Calu3 (cell line): ENCODE data around the gene DSC1. TPM values are rescaled to one million over a fixed set of nuclear protein-coding genes. Genes with fewer than 3 reads are reported as not detected.
A peak's percentile ranks its signal among the peaks of the same experiment; 100 is the strongest.

ENCODE experiments used
- BruUV-seq: library from RNA; stranded (reverse); fragments of 400-500 nt; replicated peaks from 2 replicates; lab custom pipeline; 2021; lab: Mats Ljungman, UMichigan
- CTCF ChIA-PET: fragments of 300-600 bp; sonication (Branson Sonifier 250); formaldehyde crosslinking; loops from one replicate; lab custom pipeline; 2022; ENCODE audit warnings: antibody characterized with exemption; lab: Charles Lee
- DNase-seq: peaks from one replicate; pipeline ENCODE4 v3.0.0; 2022
- H3K27ac Mint-ChIP-seq: one replicate; pipeline ENCODE4 v1.8.0; 2022; ENCODE audit warnings: mixed read lengths; ENCODE audit not compliant: unreplicated experiment
- H3K27me3 Mint-ChIP-seq: one replicate; pipeline ENCODE4 v1.8.0; 2022; ENCODE audit warnings: mixed read lengths; ENCODE audit not compliant: unreplicated experiment
- H3K36me3 Mint-ChIP-seq: one replicate; pipeline ENCODE4 v1.8.0; 2022; ENCODE audit warnings: mild to moderate bottlenecking, moderate library complexity, mixed read lengths; ENCODE audit not compliant: insufficient read depth, unreplicated experiment
- H3K4me1 Mint-ChIP-seq: one replicate; pipeline ENCODE4 v1.8.0; 2022; ENCODE audit warnings: mild to moderate bottlenecking, low read depth, mixed read lengths; ENCODE audit not compliant: unreplicated experiment
- H3K4me3 Mint-ChIP-seq: one replicate; pipeline ENCODE4 v1.8.0; 2022; ENCODE audit warnings: mild to moderate bottlenecking, low read depth, moderate library complexity, mixed read lengths; ENCODE audit not compliant: unreplicated experiment
- H3K9me3 Mint-ChIP-seq: one replicate; pipeline ENCODE4 v1.8.0; 2022; ENCODE audit warnings: low read depth, mixed read lengths; ENCODE audit not compliant: unreplicated experiment
- intact Hi-C: fragments of 100-400 bp; cut with micrococcal nuclease; formaldehyde crosslinking; loops from one replicate; pipeline ENCODE4 v1.10.0; 2022; ENCODE audit not compliant: unreplicated experiment
- total RNA-seq: library from RNA; stranded (reverse); gene quantifications from 2 replicates; pipeline ENCODE4 v1.2.3, GENCODE V29; 2022
- TF ChIP-seq, protein P1 (sequence below): fragments of 200-600 bp; IDR thresholded peaks from one replicate; pipeline ENCODE4 v1.8.0; 2022; ENCODE audit warnings: antibody characterized with exemption; ENCODE audit not compliant: unreplicated experiment

DSC1 gene
- total RNA-seq, 1 experiment from 2014 or later, result not detected

DNA sequence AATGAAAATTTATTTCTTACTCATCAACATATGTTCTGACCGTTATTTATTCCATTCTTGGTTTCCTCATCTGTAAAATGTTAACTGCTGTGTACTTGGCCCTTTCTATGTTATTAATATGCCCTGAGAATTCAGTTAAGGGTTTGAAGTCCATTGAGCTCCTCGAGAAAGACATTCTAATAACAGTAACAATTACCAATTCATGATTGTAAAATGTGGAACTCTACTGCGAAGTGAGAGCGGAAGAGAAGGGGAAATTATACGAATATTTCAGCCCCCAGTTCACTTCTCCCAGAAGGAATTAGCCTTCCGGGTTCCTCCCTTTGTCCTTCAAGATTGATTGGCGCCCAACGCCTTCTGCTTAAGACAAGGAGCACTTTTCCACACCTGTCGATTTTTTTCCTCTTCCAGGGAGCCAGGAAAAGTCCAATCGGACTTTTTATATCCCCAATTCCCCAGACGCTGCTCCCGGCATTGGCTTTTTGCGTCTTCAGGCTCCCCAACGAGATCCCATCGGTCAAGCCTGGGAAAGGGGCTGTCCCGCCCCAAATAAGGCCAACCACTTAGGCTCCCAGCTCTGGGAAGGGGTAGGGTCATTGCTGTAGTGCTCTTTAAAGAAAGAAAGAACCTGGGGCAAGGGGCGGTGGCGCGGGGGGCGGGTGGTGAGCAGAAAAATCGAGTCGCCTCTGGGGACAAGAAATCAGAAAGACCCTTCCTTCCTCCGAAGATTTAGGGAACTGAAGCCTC lies 62.0 kb downstream of the DSC1 start:
- Mint-ChIP-seq H3K27me3 (no peaks in the 10 kb centered on the region), H3K9me3 (no peaks in the 10 kb centered on the region), H3K4me3 (peak overlapping the region; percentile 89), H3K36me3 (peaks cover 41% of the 10 kb centered on the region), H3K27ac (peak overlapping the region; percentile 86), H3K4me1 (peaks cover 50% of the 10 kb centered on the region)
- TF ChIP-seq, protein P1, sequence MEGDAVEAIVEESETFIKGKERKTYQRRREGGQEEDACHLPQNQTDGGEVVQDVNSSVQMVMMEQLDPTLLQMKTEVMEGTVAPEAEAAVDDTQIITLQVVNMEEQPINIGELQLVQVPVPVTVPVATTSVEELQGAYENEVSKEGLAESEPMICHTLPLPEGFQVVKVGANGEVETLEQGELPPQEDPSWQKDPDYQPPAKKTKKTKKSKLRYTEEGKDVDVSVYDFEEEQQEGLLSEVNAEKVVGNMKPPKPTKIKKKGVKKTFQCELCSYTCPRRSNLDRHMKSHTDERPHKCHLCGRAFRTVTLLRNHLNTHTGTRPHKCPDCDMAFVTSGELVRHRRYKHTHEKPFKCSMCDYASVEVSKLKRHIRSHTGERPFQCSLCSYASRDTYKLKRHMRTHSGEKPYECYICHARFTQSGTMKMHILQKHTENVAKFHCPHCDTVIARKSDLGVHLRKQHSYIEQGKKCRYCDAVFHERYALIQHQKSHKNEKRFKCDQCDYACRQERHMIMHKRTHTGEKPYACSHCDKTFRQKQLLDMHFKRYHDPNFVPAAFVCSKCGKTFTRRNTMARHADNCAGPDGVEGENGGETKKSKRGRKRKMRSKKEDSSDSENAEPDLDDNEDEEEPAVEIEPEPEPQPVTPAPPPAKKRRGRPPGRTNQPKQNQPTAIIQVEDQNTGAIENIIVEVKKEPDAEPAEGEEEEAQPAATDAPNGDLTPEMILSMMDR, result no peak
- intact Hi-C loops, result loop anchor here (1.0 kb wide), 1 partner anchor 299 kb away; no protein-coding TSS in a partner anchor
- TSS peak; percentile 23 for BruUV-seq
- CTCF ChIA-PET, result interaction anchor here (1.0 to 3.1 kb wide), 2 partner anchors 97 to 141 kb away, joined by 3 to 13 read pairs; no protein-coding TSS in a partner anchor
- peak; percentile 41 for DNase-seq

DNA sequence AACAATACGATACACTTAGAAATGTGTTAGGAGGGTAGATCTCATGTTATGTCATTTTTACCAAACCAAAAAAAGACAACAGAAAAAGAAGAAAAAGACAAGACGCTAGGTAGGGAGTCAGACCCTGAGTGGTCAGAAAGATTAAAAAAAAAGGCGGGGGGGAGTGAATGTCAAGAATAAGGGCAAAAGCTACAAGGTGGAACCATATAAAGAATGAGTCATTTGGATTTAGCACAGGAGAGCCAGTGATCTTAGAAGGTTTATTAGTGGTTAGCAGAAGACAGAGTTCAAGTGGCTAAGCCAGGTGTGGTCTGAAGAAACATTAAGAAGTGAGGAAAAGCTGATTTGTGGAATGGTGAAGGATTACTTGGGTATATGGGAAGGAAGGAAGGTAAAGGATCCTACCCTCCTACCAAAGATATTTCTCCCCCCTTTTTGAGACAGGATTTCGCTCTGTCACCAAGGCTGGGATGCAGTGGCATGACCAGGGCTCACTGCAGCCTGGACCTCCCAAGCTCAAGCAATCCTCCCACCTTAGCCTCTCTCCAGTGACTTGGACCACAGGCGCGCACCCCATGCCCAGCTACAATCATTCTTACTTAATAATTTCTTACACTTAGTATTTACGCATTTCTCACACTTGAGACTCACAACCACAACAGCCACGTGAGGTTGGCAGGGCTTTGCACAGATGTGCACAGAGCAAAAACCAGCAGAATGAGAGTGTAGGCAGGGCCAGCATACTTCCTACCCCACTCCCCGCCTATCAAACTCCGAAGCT lies 63.0 kb downstream of the DSC1 start:
- H3K4me3 Mint-ChIP-seq, result peak overlapping the region; percentile 89
- intact Hi-C loops, result loop anchor here (2.0 to 10.0 kb wide), 9 partner anchors 38 to 395 kb away; partner anchors contain the start of gene DSG2
- peak overlapping the region; percentile 86 for H3K27ac Mint-ChIP-seq

DNA sequence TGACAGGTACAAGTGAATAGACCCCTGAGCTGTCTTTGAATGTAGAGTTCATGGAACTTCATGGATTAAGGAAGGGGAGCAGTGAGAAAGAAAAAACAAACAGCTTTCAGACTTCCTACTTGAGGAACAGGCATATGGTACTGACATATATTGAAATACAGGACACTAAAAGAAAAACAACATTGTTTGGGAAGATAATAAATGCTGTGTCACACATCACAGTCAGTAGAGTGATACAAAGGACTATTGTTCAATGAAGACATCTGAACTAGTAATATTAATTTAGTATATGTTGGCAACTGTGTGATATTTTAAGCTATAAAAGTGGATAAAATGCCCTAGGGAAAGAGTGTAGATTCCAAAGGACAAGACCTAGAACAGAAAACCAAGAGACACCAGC lies 63.8 kb downstream of the DSC1 start:
- DNase-seq, result no peak
- peak overlapping the region; percentile 86 for H3K27ac Mint-ChIP-seq
- H3K4me1 Mint-ChIP-seq, result peaks cover 61% of the 10 kb centered on the region
- BruUV-seq, result no TSS peak
- H3K36me3 Mint-ChIP-seq, result peaks cover 41% of the 10 kb centered on the region
- CTCF ChIA-PET, result interaction anchor here (0.6 to 3.1 kb wide), 3 partner anchors 108 to 612 kb away, joined by 3 to 13 read pairs (median 5); no protein-coding TSS in a partner anchor
- H3K4me3 Mint-ChIP-seq, result peak overlapping the region; percentile 89
- no peaks in the 10 kb centered on the region for H3K9me3 Mint-ChIP-seq
- H3K27me3 Mint-ChIP-seq, result no peaks in the 10 kb centered on the region
- intact Hi-C loops, result loop anchor here (2.0 to 10.0 kb wide), 9 partner anchors 38 to 396 kb away; partner anchors contain the start of gene DSG2
- TF ChIP-seq, protein P1, result no peak

More for the DNA sequence above, 63.0 kb downstream of the DSC1 start:
- Mint-ChIP-seq H3K9me3 (no peaks in the 10 kb centered on the region), H3K4me1 (peaks cover 59% of the 10 kb centered on the region), H3K36me3 (peaks cover 41% of the 10 kb centered on the region), H3K27me3 (no peaks in the 10 kb centered on the region)
- BruUV-seq, result no TSS peak
- peak; percentile 20 for DNase-seq
- CTCF ChIA-PET, result interaction anchor here (0.5 to 3.1 kb wide), 5 partner anchors 17 to 145 kb away, joined by 3 to 13 read pairs (median 4); no protein-coding TSS in a partner anchor
- TF ChIP-seq, protein P1, result no peak

DNA sequence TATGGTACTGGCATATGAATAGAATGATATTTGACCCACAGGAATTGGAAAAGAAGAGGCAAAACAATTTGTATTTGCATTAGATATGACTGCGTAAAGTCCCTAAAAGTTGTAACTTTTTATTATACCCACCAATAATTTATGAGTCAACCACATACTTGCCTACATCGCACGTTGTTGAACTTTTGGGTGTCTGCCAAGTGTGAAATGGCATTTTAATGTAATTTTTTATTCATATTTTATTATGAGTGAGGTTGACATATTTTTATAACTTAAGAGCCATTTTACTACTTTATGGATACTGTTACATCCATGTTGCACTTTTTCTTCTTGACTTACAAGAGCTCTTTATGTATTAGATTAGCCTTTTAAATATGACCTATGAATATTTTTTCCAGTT lies 65.0 kb downstream of the DSC1 start:
- H3K36me3 Mint-ChIP-seq, result peaks cover 45% of the 10 kb centered on the region
- H3K4me1 Mint-ChIP-seq, result peaks cover 49% of the 10 kb centered on the region
- intact Hi-C loops, result loop anchor here (2.0 to 10.0 kb wide), 9 partner anchors 40 to 397 kb away; partner anchors contain the start of gene DSG2
- H3K4me3 Mint-ChIP-seq, result no peak overlapping the region
- no peaks in the 10 kb centered on the region for H3K27me3 Mint-ChIP-seq
- no TSS peak for BruUV-seq
- H3K9me3 Mint-ChIP-seq, result no peaks in the 10 kb centered on the region
- DNase-seq, result no peak
- no peak overlapping the region for H3K27ac Mint-ChIP-seq
- TF ChIP-seq, protein P1, result no peak
- CTCF ChIA-PET, result interaction anchor here (0.7 to 1.8 kb wide), 2 partner anchors 70 to 109 kb away, joined by 3 to 5 read pairs; no protein-coding TSS in a partner anchor
